ENCODE data around the gene ST3GAL3. TPM values are rescaled to one million over a fixed set of nuclear protein-coding genes. Genes with fewer than 3 reads are reported as not detected.
A peak's percentile ranks its signal among the peaks of the same experiment; 100 is the strongest.

The ST3GAL3 gene
- total and polyA plus RNA-seq, 10 of the 15 experiments (the other 5 are each of a cell fraction or from before 2014, with no cell fraction given), result 1.2 to 19.3 (median 11.0) TPM

- ChIA-PET POLR2A (interaction anchor here (2.2 to 2.5 kb wide), 2 partner anchors 54 to 64 kb away, joined by 4 to 37 read pairs; partner anchors contain the start of gene KDM4A), RAD21 (ENCODE audit: unreplicated experiment) (interaction anchor here (1.0 kb wide), 1 partner anchor 54 kb away, joined by 3 read pairs; no protein-coding TSS in a partner anchor), SMC1A (ENCODE audit: uncharacterized antibody, unreplicated experiment) (interaction anchor here (0.8 to 2.8 kb wide), 4 partner anchors 13 to 229 kb away, joined by 3 to 8 read pairs (median 4); no protein-coding TSS in a partner anchor), CTCF (interaction anchor here (1.3 to 5.0 kb wide), 2 partner anchors 51 to 229 kb away, joined by 4 to 27 read pairs; no protein-coding TSS in a partner anchor)
- peaks cover 3% of the 10 kb centered on the region; the same call in 1 of the 2 replicates for H3K4me1 ChIP-seq (ENCODE audit: control insufficient read depth, insufficient read depth, low read length)
- H4K20me1 ChIP-seq (ENCODE audit: control insufficient read depth, insufficient read depth), result no peaks in the 10 kb centered on the region
- peak overlapping the region; percentile 93; the same call in 1 of the 2 replicates for H3K4me2 ChIP-seq (ENCODE audit: control insufficient read depth, insufficient read depth)
- no peaks in the 10 kb centered on the region for H3K9me3 ChIP-seq (replicated peaks; ENCODE audit: control insufficient read depth, insufficient read depth, low read length)
- FAIRE-seq (no peak), DNase-seq (ENCODE audit: low read depth, low spot score) (no peak), ATAC-seq (no peak)
- no peaks in the 10 kb centered on the region for H3K27me3 ChIP-seq (replicated peaks in 1 of 2; ENCODE audit: control insufficient read depth in 2 of 2, insufficient read depth in 2 of 2, low read length in 1 of 2)
- no peak overlapping the region for H2AFZ ChIP-seq (ENCODE audit: control insufficient read depth, low read depth, low read length)
- no peak overlapping the region for H3K27ac ChIP-seq (ENCODE audit: control insufficient read depth, insufficient read depth)
- no TSS peak for BruUV-seq (replicated peaks)
- WGBS (ENCODE audit: insufficient coverage, insufficient replicate concordance, low lambda C conversion rate, missing lambda C conversion rate), result 99% methylated on average over 4 of the region's 4 CpGs
- no peak overlapping the region; the same call in 1 of the 2 replicates for H3K4me3 ChIP-seq
- no peak overlapping the region for H3K9ac ChIP-seq (ENCODE audit: control insufficient read depth, insufficient read depth, low read length)
- peaks cover 8 to 17% of the 10 kb centered on the region in 2 experiments for H3K36me3 ChIP-seq (ENCODE audit: control insufficient read depth in 2 of 2, insufficient read depth in 2 of 2, low read length in 1 of 2)
- peaks cover 32% of the 10 kb centered on the region for H3K79me2 ChIP-seq (ENCODE audit: control insufficient read depth, insufficient read depth, low read length)
- intact Hi-C loops (cut with micrococcal nuclease; ENCODE audit: unreplicated experiment) (loop anchor here (5.0 kb wide), 2 partner anchors 178 to 242 kb away; partner anchors contain the start of gene IPO13), in situ Hi-C loops (cut with MboI) (no loop called here)
- TF ChIP-seq MAX (IDR thresholded peaks at IDR 0.05; ENCODE audit: low read depth, low read length) (no peak), E4F1 (IDR thresholded peaks at IDR 0.05; ENCODE audit: borderline replicate concordance, partially characterized antibody) (no peak), CHD1 (IDR thresholded peaks at IDR 0.05; ENCODE audit: low read depth, low read length) (no peak), CEBPZ (IDR thresholded peaks at IDR 0.05; ENCODE audit: low read depth, low read length) (no peak), NR2C2 (IDR thresholded peaks at IDR 0.05; ENCODE audit: borderline replicate concordance, control insufficient read depth, insufficient read length, low read depth) (no peak), NFYB (IDR thresholded peaks at IDR 0.05; ENCODE audit: insufficient read depth, low read depth, low read length) (no peak), BMI1 (IDR thresholded peaks at IDR 0.05; ENCODE audit: borderline replicate concordance) (no peak), SMAD1 (IDR thresholded peaks at IDR 0.05; ENCODE audit: low read depth, partially characterized antibody) (no peak), SKIL (IDR thresholded peaks at IDR 0.05; ENCODE audit: low read depth, poor library complexity, severe bottlenecking) (no peak), MYB (IDR thresholded peaks at IDR 0.05; ENCODE audit: borderline replicate concordance, low read depth, low read length) (no peak), RAD21 (IDR thresholded peaks at IDR 0.05; ENCODE audit: insufficient read depth, low read depth, low read length) (no peak), TBL1XR1 (IDR thresholded peaks at IDR 0.05; ENCODE audit: low read depth, low read length) (no peak), KLF5 (IDR thresholded peaks at IDR 0.05; ENCODE audit: partially characterized antibody) (no peak), E2F4 (IDR thresholded peaks at IDR 0.05; ENCODE audit: low read depth, low read length) (no peak)
Observed at GRCh38 chr1:43705334-43705733, 2.0 kb upstream of the ST3GAL3 start.

Measured in GM12878 (cell line).